Stimulated activated CD4-positive, alpha-beta T cell treated with anti-CD3 and anti-CD28 coated beads, TNF-alpha, amount 100 ng/mL, for 1 hour (primary cell): ENCODE measurements around the gene DYNC1H1.
"Not testable (repeated sequence)": the region's sequence is repeated elsewhere in the genome, so short reads cannot be mapped to it uniquely, and the experiment has no call there.

ENCODE experiments used
- DNase-seq, 3 donors: peaks; one replicate each; pipeline ENCODE4 v3.0.0-alpha.2; 2020; ENCODE audit warnings: low read depth in 3 of 3, low spot score in 1 of 3

DYNC1H1 gene

DNA sequence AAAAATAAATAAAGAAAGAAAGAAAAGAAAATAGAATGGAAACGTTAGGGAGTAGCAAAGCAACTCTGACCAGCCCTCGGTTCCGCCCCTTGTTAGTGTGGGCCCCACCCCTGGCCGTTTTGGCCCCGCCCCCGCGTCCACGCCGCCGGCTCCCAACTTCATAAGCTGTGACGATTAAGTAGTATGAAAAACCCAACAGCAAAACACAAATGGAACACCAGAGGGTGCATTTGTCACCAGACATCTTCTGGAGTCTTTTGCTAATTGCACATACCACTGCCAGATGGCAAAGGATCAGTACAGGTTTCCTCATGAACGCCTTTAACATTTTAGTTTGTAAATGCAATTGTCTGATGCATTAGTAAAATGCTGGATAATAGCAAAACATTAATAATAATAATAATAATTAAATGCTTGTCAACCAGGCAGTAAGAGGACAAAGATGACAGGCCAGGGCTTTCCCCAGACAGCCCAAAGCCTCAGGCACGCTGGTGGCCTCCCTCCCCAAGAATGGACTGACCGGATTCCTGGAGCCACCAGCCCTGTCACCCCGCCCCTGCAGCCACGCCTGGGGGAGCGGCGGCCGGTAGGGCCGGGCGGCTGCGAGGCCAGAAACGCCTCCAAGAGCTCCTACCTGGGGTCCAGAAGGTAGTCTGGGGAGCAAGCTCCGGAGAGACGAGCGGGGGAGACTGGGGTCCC is 98.9 kb downstream of the DYNC1H1 start:
- DNase-seq = peak; percentile 15 to 52 (median 17)

DNA sequence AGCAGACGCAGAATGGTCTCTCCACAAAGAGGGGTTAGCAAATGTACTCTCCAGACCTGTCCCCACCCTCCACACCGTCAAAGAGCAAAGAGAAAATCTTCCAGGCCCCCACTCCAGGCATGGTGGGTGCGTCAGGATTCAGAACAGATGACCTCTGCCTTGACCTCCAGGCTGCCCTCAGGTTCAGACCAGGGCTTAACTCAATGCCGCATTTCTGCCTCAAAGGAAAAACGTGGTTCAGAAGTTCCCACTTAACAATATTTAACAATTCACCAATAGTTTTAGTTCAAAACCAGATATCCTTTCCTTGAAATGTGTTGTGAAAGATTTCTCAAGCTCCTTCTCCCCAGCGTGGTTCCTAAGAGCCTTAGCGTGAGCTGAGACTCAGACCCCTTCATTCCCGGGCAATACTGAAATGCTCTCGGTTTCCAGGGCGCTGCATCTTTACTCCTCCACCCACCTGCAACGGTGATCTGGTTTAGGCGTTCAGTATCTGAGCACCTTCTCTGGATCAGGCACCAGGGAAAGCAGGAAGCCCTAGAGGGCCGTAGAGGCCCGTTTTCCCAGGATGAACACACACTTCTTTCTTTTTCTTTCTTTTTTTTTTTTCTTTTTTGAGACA is 99.5 kb downstream of the DYNC1H1 start:
- no peak for DNase-seq

DNA sequence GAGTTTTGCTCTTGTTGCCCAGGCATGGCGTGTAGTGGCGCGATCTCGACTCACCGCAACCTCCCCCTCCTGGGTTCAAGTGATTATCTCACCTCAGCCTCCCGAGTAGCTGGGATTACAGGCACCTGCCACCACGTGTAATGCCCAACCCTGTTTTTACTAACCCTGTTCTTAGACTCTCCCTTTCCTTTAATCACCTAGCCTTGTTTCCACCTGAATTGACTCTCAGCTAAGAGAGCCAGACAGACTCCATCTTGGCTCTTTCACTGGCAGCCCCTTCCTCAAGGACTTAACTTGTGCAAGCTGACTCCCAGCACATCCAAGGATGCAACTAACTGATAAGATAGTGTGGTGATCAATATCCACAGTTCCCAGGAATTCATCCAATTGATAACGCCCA is 100.2 kb downstream of the DYNC1H1 start:
- DNase-seq = not testable (repeated sequence)

DNA sequence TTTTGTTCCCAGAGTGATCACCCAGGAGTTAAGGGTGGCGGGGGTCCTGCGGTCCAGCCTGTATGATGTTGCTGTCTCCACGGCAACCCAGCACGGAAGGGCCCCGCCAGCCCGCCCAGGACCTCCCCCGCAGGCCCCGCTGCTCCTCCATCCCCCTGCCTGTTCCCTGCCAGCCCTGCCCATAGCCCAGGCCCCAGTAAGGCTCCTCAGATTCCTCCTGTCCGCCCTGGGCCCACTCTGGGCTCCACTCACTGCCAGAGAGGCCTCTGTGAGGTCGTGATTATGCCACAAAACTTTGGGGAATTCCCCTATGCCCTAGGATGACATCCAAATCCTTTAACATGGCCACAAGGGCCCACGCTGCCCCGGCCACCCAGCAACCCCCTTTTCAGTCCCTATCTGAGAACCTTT is 101.7 kb downstream of the DYNC1H1 start:
- no peak for DNase-seq

DNA sequence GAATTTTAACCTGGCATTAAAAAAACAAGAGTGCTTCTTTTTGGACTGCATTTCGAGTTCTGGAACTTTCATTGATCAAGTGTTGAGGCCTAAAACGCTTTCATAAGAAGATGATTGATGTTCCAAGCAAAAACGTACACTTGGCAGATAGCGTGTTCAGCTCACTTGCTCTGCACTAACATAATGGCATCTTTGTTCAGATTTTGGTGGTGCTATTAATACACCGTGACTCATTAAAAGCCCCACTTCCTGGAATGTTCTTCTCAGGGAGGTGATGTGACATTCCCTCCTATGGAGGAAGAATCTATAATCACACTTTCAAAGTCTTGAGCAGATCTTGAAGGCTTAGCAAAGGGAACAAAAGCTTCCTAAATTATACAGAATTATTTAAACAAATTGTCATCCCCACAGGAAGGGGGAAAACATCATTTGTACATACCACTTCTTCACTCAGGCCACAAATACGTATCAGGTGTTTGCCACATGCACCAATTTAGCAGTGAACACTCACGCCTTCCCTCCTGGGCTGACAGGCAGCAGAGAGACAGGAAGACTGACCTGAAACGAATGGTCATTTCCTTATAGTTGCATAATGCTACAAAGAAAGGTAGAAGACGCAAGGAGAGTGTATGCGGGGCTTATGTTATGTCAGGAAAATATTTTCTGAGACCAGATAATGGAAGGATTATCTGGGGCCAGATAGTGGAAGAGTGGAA is 107.1 kb downstream of the DYNC1H1 start:
- no peak for DNase-seq

DNA sequence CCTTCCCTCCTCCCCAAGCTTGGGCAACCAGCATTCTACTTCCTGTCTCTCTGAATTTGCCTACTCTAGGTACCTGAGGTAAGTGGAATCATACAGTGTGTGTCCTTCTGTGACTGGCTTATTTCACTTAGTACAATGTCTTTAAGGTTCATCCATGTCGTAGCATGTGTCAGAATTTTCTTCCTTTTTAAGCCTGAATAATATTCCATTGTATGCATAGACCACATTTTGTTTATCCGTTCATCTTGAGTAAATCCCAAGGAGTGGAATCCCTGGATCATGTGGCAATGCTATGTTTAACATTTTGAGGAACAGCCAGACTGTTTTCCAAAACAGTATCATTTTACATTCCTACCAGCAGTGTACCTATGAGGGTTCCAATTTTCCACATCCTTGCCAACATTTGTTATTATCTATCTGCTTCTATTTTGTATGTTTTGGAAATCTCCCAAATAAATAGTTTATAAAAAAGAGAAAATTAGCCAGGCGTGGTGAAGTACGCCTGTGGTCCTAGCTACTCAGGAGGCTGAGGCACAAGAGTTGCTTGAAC is 110.1 kb downstream of the DYNC1H1 start:
- DNase-seq = no peak

DNA sequence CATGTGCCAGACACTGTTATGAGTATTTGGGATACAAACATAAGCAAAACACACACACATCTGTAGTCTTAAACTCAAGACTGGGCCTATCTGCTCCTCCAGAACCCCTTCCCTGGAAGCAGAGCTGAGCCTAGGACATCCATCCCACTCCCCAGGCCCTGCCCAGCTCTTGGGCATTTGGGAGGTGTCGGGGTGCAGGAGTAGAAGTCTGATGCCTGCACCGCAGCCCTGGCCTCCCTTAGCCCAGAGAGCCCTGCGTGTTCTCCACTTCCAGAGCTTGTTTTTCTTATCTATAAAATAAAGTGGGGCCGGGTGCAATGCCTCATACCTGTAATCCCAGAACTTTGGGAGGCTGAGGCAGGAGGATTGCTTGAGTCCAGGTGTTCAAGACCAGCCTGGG is 110.8 kb downstream of the DYNC1H1 start:
- no peak for DNase-seq

DNA sequence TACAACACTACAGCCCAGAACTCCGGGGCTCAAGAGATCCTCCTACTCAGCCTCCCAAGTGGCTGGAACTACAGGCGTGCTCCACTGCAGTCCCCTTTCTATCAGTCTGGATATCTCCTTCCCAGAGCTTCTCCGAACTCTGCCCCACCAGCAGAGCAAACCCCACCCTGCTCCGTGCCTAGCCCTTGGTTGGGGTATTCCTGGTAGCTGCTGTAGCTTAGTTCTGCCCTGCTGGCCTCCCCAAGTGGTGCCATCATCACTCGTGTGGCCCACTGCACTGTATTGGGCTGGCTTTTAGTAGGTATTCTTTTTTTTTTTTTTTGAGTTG is 113.0 kb downstream of the DYNC1H1 start:
- DNase-seq = no peak

DNA sequence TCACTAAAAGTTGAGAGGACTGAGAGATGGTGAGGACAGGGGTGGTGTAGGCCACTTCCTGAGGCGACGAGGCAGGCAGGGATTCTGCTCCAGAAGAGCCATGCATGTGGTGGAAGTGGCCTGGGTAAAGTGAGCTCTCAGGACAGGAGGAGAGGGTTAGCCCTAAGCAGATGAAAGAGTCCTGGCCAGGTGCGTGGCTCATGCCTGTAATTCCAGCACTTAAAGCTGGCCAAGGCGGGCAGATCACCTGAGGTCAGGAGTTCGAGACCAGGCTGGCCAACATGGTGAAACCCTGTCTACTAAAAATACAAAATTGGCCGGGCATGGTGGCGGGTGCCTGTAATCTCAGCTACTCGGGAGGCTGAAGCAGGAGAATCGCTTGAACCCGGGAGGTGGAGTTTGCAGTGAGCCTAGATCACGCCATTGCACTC is 114.0 kb downstream of the DYNC1H1 start:
- not testable (repeated sequence) for DNase-seq

DNA sequence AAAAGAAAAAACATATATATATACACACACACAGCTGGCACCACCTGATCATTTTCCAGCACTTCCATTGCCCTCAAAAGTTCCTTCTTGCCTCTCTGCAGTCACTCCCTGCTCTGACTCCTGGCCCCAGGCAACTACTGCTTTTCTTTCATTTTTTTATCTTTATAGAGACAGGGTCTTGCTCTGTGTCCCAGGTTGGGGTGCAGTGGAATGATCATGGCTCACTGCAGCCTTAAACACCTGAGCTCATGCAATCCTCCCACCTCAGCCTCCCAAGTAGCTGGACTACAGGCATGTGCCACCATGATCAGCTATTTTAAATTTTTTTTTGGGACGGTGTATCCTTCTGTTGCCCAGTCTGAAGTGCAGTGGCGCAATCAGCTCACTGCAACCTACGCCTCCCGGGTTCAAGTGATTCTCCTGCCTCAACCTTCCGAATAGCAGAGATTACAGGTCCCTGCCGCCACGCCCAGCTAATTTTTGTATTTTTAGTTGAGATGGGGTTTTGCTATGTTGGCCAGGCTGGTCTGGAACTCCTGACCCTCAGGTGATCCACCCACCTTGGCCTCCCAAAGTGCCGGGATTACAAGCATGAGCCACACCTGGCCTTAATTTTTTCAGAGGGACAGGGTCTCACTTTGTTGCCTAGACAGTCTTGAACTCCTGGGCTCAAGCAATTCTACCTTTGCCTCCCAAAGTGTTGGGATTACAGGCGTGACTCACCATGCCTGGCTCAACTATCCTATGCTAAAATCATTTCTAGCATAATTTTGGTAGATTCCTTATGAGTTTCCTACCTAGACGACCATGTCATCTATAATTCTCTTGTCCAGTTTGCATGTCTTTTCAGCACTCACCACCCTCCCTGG is 114.7 kb downstream of the DYNC1H1 start:
- DNase-seq = no peak

DNA sequence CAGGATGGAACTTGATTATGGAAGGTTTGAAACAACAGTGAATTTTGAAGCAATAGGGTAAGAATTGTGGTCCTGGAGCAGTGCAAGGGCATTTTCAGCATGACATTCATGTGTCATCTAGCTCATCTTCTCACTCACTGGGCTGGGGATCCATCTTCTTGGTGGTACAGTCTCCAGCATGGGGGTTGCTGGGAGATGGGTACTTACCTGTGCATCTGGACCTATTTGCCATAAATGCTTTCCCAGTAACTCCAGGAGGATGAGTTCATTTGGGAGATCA is 115.3 kb downstream of the DYNC1H1 start:
- DNase-seq = no peak

DNA sequence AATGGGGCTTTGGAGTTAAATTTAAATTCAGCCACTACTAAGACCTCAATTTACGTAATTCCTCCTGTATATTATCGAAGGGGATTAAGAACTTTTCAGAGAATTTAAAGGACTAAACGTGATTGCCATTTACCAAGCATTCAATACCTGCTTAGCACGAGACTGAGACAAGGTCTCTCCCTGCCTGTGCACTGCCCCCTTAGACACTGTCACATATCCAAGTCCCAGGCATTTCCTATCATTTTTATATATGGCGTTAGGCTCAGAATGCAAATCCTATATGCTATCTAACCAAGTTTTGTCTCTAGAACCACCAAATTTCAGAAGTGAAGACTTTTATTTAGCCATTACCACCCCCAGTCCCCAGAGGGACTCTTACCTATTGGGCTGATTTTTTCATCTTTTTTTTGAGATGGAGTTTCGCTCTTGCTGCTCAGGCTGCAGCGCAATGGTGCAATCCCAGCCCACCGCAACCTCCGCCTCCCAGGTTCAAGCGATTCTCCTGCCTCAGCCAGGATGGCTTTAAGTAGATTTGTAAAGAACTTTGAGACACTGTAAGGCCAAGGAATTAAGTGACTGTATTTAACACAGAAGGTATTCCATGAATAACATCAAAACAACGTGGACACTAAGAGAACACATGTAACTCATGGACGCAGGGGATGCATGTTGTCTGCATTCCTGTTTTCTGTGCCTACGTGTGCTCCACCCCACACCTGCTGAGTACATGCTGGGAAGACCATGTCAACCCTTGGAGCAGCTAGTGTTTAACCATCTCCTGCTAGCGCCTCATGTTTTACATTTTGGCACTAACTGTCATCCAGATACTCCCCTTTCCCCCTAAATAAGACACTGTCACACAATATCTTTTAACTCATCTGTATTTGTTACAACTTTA is 116.1 kb downstream of the DYNC1H1 start:
- DNase-seq = no peak

DNA sequence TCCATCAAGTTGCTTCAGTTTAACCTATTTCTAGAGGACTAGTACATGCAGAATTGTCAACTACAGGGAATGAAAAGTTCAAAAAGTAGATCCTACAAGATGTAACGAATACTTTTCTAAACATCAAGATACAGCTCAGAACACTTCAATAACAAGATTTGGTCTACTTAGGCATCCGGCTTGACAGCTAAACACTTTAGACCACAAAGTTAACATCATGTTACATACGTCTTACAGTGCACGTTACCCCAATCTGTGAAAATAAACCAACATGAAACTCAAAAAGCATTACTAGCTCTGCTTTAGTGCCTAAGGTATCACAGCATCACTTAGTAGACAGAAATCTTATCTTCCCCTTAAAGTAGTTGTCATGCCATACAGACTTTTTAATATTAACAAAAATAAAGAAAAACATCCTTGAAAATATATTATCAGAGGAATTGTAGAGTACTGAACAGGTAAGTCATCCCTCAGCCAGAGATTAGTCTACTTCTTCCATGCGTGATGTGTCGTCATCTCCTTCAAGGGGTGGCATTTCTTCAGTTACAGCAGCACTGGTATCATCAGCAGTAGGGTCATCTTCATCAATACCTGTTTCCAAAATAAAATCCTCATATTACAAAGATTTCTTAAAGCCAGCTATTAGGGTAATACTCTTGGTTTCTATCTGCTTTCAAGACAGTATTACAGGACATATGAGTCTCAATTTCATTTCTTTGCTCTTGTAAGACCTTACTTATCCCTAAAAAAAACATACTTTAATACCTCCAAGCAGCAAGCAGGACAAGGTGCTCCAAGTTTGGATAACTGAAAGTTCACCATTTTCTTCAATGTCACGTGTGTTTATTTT is 117.1 kb downstream of the DYNC1H1 start:
- DNase-seq = no peak

DNA sequence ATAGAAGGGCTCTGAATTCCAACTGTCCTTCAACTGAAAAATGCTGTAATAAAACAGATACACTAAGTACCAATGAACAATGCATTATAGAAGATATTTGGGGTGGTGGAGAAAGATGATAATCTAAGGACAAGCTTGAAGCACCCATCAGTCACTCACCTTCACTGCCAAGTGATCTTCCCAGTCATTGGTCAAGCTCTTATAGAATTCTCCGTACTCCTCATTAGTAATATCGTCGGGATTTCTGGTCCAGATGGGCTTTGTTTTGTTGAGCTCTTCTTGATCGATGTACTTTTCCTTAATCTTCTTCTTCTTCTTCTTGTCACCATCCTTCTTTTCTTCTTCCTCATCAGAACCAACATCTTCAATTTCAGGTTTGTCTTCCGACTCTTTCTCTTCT is 120.1 kb downstream of the DYNC1H1 start:
- DNase-seq = not testable (repeated sequence)

DNA sequence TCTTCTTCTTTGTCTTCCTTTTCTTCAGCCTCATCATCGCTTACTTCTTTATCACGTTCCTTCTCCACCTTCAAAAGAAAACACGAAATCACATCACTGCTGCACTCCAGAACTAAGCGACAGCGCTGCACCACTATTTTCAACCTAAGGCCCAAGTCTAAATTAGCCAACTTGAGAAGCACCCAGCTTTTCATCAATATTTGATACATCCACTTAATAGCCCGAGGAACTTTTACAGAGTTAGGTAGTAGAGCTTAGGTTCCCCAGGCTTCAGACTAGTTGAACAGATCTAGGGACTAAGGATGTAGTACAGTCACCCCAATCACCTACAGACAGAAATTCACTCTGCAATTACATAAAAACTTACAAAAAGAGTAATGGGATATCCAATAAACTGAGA is 120.6 kb downstream of the DYNC1H1 start:
- DNase-seq = no peak

DNA sequence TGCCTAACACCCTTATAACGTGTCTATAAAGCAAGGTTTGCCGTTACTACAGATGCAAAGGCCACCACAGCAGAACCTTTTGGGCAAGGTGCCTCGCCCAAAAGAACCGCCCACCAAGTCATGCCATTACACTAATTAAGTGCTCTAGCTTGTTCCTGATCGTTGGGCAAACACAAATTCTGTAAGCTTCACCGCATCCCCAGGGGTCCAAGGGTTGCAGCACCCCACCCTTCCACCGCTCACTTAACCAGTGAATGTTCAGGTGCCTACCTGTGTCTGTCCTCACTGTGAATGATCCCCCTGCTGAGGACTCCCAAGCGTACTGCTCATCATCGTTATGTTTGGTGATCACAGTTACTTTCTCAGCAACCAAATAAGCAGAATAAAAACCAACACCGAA is 121.1 kb downstream of the DYNC1H1 start:
- DNase-seq = no peak

DNA sequence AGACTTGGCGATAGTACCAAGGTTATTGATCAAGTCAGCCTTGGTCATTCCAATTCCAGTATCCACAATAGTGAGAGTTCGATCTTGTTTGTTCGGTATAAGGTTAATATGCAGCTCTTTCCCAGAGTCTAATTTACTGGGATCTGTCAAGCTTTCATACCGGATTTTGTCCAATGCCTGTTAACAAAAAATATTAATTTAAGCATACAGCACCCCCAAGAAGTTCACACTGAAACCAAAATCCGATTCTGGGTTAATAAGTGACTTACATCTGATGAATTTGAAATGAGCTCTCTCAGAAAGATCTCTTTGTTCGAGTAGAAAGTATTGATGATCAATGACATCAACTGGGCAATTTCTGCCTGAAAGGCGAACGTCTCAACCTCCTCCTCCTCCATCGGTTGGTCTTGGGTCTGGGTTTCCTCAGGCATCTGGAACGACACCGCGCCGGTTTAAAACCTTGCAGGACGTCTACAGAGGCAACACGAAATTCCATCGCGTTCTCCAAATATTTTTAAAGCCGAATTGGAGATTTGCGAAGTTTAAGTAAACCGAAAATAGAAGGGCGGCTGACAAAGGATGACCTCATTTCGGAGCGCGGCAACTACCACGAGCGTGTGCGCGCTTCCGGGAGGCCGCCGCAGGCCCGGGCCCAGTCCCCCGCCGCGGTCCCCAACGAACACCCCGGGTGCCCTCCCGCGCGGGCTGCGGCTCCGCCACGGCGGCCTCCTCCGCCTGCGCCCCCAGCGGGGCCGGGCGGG is 121.8 kb downstream of the DYNC1H1 start:
- DNase-seq = peak; percentile 24 to 42 (median 28)

DNA sequence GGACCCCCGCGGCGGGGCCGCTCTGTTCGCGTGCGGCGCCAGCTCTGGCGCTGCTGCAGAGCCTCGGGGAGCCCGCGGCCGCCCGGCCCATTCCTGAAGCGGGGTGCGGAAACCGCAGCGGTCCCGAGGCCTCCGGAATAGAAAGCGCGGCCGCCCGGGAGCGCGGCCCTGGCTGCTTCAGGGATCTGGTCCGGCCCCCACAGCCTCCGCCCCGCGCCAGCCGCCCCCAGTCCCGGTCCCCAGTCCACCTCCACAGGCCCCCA is 122.3 kb downstream of the DYNC1H1 start:
- no peak for DNase-seq
